Body of pancreas (tissue), 4 donors: ENCODE results near the gene RBP3. TPM values are rescaled to one million over a fixed set of nuclear protein-coding genes. Genes with fewer than 3 reads are reported as not detected.

Source experiments
- ATAC-seq: fragments of 150-250 bp; one replicate; pipeline ENCODE4 v1.9.1; 2016
- DNase-seq, 4 donors: peaks; one replicate each; pipeline ENCODE4 v3.0.0-alpha.2; 2019
- H3K27ac ChIP-seq, 4 donors: fragments of 200-600 bp; sonication (generic); 1 replicate in 3 of 4; 2 replicates in 1 of 4; pipeline versions ENCODE4 v1.5.1 to v1.6.1; 2016 to 2019; ENCODE audit warnings: mild to moderate bottlenecking in 1 of 4, mixed read lengths in 1 of 4, moderate library complexity in 1 of 4
- H3K27me3 ChIP-seq, 2 donors: fragments of 200-600 bp; sonication (generic); one replicate each; pipeline ENCODE4 v1.6.0; 2016; ENCODE audit warnings: mild to moderate bottlenecking in 1 of 2
- H3K36me3 ChIP-seq, 2 donors: fragments of 200-600 bp; sonication (generic); replicated peaks in 1 of 2; 2 replicates each; pipeline ENCODE4 v1.5.1; 2016; ENCODE audit warnings: low read depth in 2 of 2; ENCODE audit not compliant: insufficient read depth in 1 of 2
- H3K4me1 ChIP-seq: fragments of 200-600 bp; sonication (generic); one replicate; pipeline ENCODE4 v1.6.0; 2016
- H3K4me3 ChIP-seq, 2 donors: fragments of 200-600 bp; sonication (generic); 1 replicate in 1 of 2; 2 replicates in 1 of 2; pipeline ENCODE4 v1.5.1; 2016 to 2019
- H3K9me3 ChIP-seq, 3 donors: fragments of 200-600 bp; sonication (generic); 1 replicate in 2 of 3; 2 replicates in 1 of 3; pipeline ENCODE4 v1.5.1; 2016
- POLR2A ChIP-seq, 3 donors: fragments of 450-650 bp; IDR thresholded peaks; one replicate each; pipeline ENCODE4 v1.6.1; 2016; ENCODE audit warnings: antibody characterized with exemption in 3 of 3, mild to moderate bottlenecking in 2 of 3
- WGBS, 2 donors: methylation state at CpG; one replicate each; pipeline ENCODE4 v1.1.5; 2017; 5-methylcytosine and 5-hydroxymethylcytosine counted together
- intact Hi-C: fragments of 100-400 bp; cut with DNase I; formaldehyde crosslinking; loops from one replicate; pipeline ENCODE4 v1.15.1; 2023
- total RNA-seq, 2 donors: library from RNA; depleted of rRNA; stranded (reverse); fragments of >200 nt; gene quantifications; one replicate each; pipeline ENCODE4 v1.1.0, GENCODE V29; 2016
- TF ChIP-seq, protein P1 (sequence below), 7 experiments: fragments of 450-650 bp in 4 of 7; fragments of 200-600 bp in 3 of 7; sonication (generic) in 3 of 7; IDR thresholded peaks; one replicate each; pipeline ENCODE4 v1.5.1; 2016 to 2019; ENCODE audit warnings: antibody characterized with exemption in 7 of 7

The RBP3 gene
- total RNA-seq, 2 donors from 2014 or later, result not detected

DNA sequence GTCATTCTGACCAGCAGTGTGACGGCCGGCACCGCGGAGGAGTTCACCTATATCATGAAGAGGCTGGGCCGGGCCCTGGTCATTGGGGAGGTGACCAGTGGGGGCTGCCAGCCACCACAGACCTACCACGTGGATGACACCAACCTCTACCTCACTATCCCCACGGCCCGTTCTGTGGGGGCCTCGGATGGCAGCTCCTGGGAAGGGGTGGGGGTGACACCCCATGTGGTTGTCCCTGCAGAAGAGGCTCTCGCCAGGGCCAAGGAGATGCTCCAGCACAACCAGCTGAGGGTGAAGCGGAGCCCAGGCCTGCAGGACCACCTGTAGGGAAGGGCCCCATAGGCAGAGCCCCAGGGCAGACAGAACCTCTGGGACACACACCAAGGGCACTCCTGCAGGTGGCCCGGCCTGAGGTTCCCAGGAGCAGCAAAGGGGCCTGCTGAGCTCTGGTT, 9.0 kb downstream of the RBP3 start:
- 73 to 87% methylated on average over 3 to 12 of the region's 12 CpGs for WGBS, 2 donors
- Histone ChIP-seq H3K4me3 (no peak overlapping the region), H3K27ac (no peak overlapping the region), H3K9me3 (no peaks in the 10 kb centered on the region), H3K4me1 (no peaks in the 10 kb centered on the region), H3K27me3 (no peaks in the 10 kb centered on the region), H3K36me3 (no peaks in the 10 kb centered on the region)
- DNase-seq (no peak), ATAC-seq (no peak)
- TF ChIP-seq, protein P1, sequence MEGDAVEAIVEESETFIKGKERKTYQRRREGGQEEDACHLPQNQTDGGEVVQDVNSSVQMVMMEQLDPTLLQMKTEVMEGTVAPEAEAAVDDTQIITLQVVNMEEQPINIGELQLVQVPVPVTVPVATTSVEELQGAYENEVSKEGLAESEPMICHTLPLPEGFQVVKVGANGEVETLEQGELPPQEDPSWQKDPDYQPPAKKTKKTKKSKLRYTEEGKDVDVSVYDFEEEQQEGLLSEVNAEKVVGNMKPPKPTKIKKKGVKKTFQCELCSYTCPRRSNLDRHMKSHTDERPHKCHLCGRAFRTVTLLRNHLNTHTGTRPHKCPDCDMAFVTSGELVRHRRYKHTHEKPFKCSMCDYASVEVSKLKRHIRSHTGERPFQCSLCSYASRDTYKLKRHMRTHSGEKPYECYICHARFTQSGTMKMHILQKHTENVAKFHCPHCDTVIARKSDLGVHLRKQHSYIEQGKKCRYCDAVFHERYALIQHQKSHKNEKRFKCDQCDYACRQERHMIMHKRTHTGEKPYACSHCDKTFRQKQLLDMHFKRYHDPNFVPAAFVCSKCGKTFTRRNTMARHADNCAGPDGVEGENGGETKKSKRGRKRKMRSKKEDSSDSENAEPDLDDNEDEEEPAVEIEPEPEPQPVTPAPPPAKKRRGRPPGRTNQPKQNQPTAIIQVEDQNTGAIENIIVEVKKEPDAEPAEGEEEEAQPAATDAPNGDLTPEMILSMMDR (IDR thresholded peaks at IDR 0.05), result no peak
- no peak for TF ChIP-seq POLR2A (IDR thresholded peaks at IDR 0.05)
- intact Hi-C loops, result no loop called here

DNA sequence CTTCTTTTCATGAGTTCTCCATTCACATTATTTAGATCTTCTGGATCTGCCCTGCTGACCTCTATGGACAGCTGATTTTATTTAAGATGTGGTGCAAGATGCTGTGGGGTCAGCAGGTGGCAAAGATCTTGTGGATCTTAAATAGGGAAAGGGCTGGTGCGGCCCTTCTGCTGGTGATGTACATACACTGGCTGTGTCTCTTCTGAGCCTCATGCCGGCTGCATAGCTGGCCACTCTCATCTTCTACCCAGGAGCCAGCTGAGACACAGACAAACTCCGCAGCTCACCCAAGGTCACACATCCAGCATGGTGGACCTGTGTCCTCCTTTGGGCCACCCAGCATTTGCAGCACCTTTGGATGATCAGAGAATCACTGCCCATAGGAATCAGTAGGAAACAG, 9.7 kb downstream of the RBP3 start:
- peak in 1 of 4 donors; percentile 3 for DNase-seq
- Histone ChIP-seq H3K36me3 (no peaks in the 10 kb centered on the region), H3K27ac (no peak overlapping the region), H3K4me3 (no peak overlapping the region), H3K27me3 (no peaks in the 10 kb centered on the region), H3K9me3 (no peaks in the 10 kb centered on the region), H3K4me1 (no peaks in the 10 kb centered on the region)
- TF ChIP-seq POLR2A (IDR thresholded peaks at IDR 0.05), result no peak
- TF ChIP-seq, protein P1 (IDR thresholded peaks at IDR 0.05), result no peak
- ATAC-seq, result no peak
- WGBS, 2 donors, result 91 to 100% methylated on average over 3 of the region's 3 CpGs
- intact Hi-C loops, result no loop called here

DNA sequence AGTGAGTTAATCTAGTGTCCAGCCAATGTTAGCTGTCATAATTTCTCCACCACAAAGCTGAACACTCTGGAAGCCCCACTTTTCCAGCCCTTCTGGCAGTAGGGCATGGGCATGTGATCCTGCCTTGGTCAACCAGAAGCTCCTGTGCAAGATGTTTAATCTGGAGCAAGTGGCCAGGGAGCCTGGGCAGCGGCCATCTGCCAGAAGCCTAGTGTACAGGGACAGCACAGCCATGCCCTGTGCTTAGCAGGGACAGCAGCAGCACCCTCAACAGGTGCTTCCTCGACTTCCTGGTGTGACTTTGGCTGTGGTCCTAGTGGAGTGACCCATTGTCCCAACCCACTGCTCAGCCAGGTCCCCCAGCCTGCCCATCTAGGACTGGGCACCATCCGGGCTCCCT, 10.3 kb downstream of the RBP3 start:
- TF ChIP-seq, protein P1 (IDR thresholded peaks at IDR 0.05), result no peak
- TF ChIP-seq POLR2A (IDR thresholded peaks at IDR 0.05), result no peak
- no peak for ATAC-seq
- Histone ChIP-seq H3K4me1 (no peaks in the 10 kb centered on the region), H3K4me3 (no peak overlapping the region), H3K27ac (no peak overlapping the region), H3K27me3 (no peaks in the 10 kb centered on the region), H3K36me3 (no peaks in the 10 kb centered on the region), H3K9me3 (no peaks in the 10 kb centered on the region)
- 65 to 82% methylated on average over 2 to 3 of the region's 3 CpGs for WGBS, 2 donors
- intact Hi-C loops, result no loop called here
- DNase-seq, result peak in 1 of 4 donors; percentile 3

DNA sequence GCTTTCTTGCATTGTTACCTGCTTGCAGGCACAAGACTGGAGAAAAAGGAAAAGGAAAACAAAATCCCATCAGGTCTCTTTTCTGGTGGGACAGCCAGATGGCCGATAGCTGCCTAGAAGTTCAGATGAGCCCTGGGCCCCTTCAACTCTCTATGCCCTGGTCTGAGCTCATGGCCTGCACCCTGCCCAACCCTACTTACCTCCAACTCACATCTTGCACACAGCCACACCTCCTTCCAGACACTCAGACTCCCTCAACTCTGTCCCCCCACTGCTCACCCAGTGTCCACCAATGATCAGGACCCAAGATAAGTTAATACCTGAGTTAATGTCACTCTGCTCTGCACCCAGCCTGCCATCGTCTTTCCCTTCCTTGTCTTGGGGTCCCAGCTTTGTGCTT, 10.9 kb downstream of the RBP3 start:
- no peaks in the 10 kb centered on the region for H3K9me3 ChIP-seq
- TF ChIP-seq, protein P1 (IDR thresholded peaks at IDR 0.05), result no peak
- TF ChIP-seq POLR2A (IDR thresholded peaks at IDR 0.05), result no peak
- DNase-seq (no peak), ATAC-seq (no peak)
- H3K36me3 ChIP-seq, result no peaks in the 10 kb centered on the region
- no peak overlapping the region for H3K27ac ChIP-seq
- intact Hi-C loops, result no loop called here
- H3K27me3 ChIP-seq, result no peaks in the 10 kb centered on the region
- WGBS, 2 donors, result 80 to 95% methylated on average over 2 of the region's 2 CpGs
- no peak overlapping the region for H3K4me3 ChIP-seq
- no peaks in the 10 kb centered on the region for H3K4me1 ChIP-seq

DNA sequence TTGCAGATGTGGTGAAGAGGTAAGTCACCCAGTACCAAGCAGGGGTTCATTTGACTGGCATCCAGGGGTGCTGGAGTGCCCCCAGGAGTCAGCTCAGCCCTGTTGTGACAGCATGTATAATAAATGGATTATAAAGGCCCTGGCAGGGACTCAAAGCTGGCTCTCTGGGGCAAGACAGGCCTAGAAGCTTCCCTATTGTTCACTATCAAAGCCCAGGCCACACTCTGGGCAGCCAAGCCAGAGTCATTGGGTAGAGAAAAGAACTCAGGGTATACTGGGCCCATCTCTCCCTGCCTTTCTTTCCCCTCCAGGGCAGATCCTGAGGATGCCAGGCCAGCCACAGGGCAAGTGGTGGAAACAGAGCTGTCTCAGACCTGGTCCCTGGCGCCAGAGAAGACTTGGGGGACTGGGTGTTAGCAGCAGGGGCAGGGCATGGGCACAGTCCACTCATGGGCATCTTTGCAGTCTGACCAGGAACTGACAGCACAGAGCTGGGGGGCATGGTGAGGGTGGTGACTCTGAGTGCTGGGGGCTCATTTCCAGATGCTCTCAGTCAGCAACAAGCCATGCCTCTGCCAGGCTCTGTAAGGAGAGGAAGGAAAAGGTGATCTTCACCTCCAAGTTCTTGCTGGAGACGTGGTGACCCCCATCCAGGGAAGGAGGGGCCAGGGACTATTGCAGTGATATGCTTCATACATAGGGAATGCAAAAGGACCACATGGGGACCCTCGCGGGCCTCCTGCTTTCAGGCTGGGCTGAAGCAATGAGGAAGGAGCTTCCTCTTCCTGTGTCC, 11.7 kb downstream of the RBP3 start:
- no peaks in the 10 kb centered on the region for H3K4me1 ChIP-seq
- ATAC-seq (no peak), DNase-seq (peak in 1 of 4 donors; percentile 9)
- WGBS, 2 donors, result 75 to 77% methylated on average over 2 to 4 of the region's 4 CpGs
- no peak overlapping the region for H3K4me3 ChIP-seq
- intact Hi-C loops, result no loop called here
- H3K36me3 ChIP-seq, result no peaks in the 10 kb centered on the region
- no peaks in the 10 kb centered on the region for H3K9me3 ChIP-seq
- H3K27ac ChIP-seq, result no peak overlapping the region
- TF ChIP-seq POLR2A (IDR thresholded peaks at IDR 0.05), result no peak
- TF ChIP-seq, protein P1 (IDR thresholded peaks at IDR 0.05), result no peak
- no peaks in the 10 kb centered on the region for H3K27me3 ChIP-seq
